Measurements from ENCODE around the gene OR6B1. TPM values are rescaled to one million over a fixed set of nuclear protein-coding genes. Genes with fewer than 3 reads are reported as not detected.
"Not testable (repeated sequence)": the region's sequence is repeated elsewhere in the genome, so short reads cannot be mapped to it uniquely, and the experiment has no call there.

OR6B1 gene
- total RNA-seq, 2 donors from 2014 or later: not detected

- ATAC-seq (no peak), DNase-seq (no peak)
- H3K27ac ChIP-seq: no peak overlapping the region
- H3K4me1 ChIP-seq: no peaks in the 10 kb centered on the region
- H3K9me3 ChIP-seq: no peaks in the 10 kb centered on the region
- 56 to 65% methylated on average over 3 of the region's 3 CpGs for WGBS, 2 donors
- no peaks in the 10 kb centered on the region for H3K27me3 ChIP-seq
- no peak overlapping the region for H3K4me3 ChIP-seq
- no peaks in the 10 kb centered on the region for H3K36me3 ChIP-seq (replicated peaks in 1 of 2; ENCODE audit: insufficient read depth in 1 of 2, low read depth in 2 of 2)
- TF ChIP-seq, protein P1, sequence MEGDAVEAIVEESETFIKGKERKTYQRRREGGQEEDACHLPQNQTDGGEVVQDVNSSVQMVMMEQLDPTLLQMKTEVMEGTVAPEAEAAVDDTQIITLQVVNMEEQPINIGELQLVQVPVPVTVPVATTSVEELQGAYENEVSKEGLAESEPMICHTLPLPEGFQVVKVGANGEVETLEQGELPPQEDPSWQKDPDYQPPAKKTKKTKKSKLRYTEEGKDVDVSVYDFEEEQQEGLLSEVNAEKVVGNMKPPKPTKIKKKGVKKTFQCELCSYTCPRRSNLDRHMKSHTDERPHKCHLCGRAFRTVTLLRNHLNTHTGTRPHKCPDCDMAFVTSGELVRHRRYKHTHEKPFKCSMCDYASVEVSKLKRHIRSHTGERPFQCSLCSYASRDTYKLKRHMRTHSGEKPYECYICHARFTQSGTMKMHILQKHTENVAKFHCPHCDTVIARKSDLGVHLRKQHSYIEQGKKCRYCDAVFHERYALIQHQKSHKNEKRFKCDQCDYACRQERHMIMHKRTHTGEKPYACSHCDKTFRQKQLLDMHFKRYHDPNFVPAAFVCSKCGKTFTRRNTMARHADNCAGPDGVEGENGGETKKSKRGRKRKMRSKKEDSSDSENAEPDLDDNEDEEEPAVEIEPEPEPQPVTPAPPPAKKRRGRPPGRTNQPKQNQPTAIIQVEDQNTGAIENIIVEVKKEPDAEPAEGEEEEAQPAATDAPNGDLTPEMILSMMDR (IDR thresholded peaks at IDR 0.05): no peak
- TF ChIP-seq POLR2A (IDR thresholded peaks at IDR 0.05): no peak
- intact Hi-C loops (cut with DNase I): no loop called here
Measured at GRCh38 chr7:144050093-144050492, 50.0 kb downstream of the OR6B1 start.

DNA sequence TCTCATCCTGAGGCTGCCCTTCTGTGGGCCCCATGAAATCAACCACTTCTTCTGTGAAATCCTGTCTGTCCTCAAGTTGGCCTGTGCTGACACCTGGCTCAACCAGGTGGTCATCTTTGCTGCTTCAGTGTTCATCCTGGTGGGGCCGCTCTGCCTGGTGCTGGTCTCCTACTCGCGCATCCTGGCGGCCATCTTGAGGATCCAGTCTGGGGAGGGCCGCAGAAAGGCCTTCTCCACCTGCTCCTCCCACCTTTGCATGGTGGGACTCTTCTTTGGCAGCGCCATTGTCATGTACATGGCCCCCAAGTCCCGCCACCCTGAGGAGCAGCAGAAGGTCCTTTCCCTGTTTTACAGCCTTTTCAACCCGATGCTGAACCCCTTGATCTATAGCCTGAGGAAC, 50.8 kb downstream of the OR6B1 start:
- H3K9me3 ChIP-seq; DNase-seq; H3K4me3 ChIP-seq; H3K36me3 ChIP-seq (replicated peaks in 1 of 2; ENCODE audit: insufficient read depth in 1 of 2, low read depth in 2 of 2); ATAC-seq; H3K27ac ChIP-seq; intact Hi-C loops (cut with DNase I); H3K27me3 ChIP-seq; H3K4me1 ChIP-seq: not testable (repeated sequence)
- 93 to 95% methylated on average over 7 to 8 of the region's 8 CpGs for WGBS, 2 donors

- 71 to 83% methylated on average over 3 of the region's 3 CpGs for WGBS, 2 donors
- intact Hi-C loops (cut with DNase I): no loop called here
- no peaks in the 10 kb centered on the region for H3K9me3 ChIP-seq
- ATAC-seq (no peak), DNase-seq (no peak)
- H3K27ac ChIP-seq: no peak overlapping the region
- H3K4me1 ChIP-seq: no peaks in the 10 kb centered on the region
- TF ChIP-seq POLR2A (IDR thresholded peaks at IDR 0.05): no peak
- H3K4me3 ChIP-seq: no peak overlapping the region
- no peaks in the 10 kb centered on the region for H3K36me3 ChIP-seq (replicated peaks in 1 of 2; ENCODE audit: insufficient read depth in 1 of 2, low read depth in 2 of 2)
- no peaks in the 10 kb centered on the region for H3K27me3 ChIP-seq
Measured at GRCh38 chr7:144057954-144058353, 57.8 kb downstream of the OR6B1 start.

Other genes with a start within 250 kb of the OR6B1 start
- under 1 TPM in 1 of 2 donors, not detected in 1; 0.26 TPM for gene CTAGE6, start 242.6 kb upstream of the OR6B1 start, total RNA-seq
- gene TCAF1, start 98.1 kb upstream of the OR6B1 start, total RNA-seq: 10 to 100 TPM; 15.8 to 21.0 TPM
- gene OR2F2, start 65.1 kb upstream of the OR6B1 start, total RNA-seq: not detected
- not detected for gene OR2F1, start 45.5 kb upstream of the OR6B1 start, total RNA-seq
- gene OR2A5, start 48.6 kb downstream of the OR6B1 start, total RNA-seq: not detected
- gene OR2A25, start 69.5 kb downstream of the OR6B1 start, total RNA-seq: not detected
- gene OR2A12, start 86.0 kb downstream of the OR6B1 start, total RNA-seq: not detected
- not detected for gene OR2A2, start 109.3 kb downstream of the OR6B1 start, total RNA-seq
- not detected for gene OR2A14, start 122.9 kb downstream of the OR6B1 start, total RNA-seq
- gene CTAGE4, start 183.1 kb downstream of the OR6B1 start, total RNA-seq: 10 to 100 TPM in 1 of 2 donors, 1 to 10 TPM in 1; 6.5 to 19.1 TPM
- 1 to 10 TPM; 5.3 to 5.4 TPM for gene ARHGEF35, start 195.5 kb downstream of the OR6B1 start, total RNA-seq
- not detected for gene OR2A42, start 239.3 kb downstream of the OR6B1 start, total RNA-seq

Data from body of pancreas (tissue), 4 donors.